ENCODE measurements around the gene PLPPR4. TPM values are rescaled to one million over a fixed set of nuclear protein-coding genes. Genes with fewer than 3 reads are reported as not detected.

Gene PLPPR4
- total and polyA plus RNA-seq, 2 of the 4 experiments (the other 2 are of a cell fraction): 4.5 to 7.0 TPM

DNA sequence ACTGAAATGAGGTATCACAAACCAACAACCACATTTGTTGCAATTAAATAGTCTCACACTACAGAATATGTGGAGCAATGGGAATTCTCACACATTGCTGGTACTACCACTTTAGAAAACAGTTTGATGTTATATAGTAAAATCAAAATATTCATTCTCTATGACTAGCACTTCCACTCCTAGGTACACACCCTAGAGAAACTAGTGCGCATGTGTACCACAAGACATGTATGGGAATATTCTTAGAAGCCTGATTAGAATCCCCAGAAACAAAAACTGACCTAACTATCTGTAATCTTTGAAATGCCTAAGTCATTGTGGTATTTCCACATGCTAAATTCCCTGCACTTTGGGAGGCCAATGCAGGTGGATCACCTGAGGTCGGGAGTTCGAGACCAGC is 18.1 kb upstream of the PLPPR4 start:
- H3K4me1 ChIP-seq (ENCODE audit: control insufficient read depth, insufficient read depth, low read length): no peaks in the 10 kb centered on the region
- no peak overlapping the region for H2BK5ac ChIP-seq (ENCODE audit: low read depth, low read length, poor library complexity, severe bottlenecking)
- no peak overlapping the region for H4K8ac ChIP-seq (ENCODE audit: low read depth in 2 of 2, low read length in 2 of 2)
- no peak overlapping the region for H3K14ac ChIP-seq (replicated peaks; ENCODE audit: low read depth, low read length)
- no peaks in the 10 kb centered on the region for H3K9me1 ChIP-seq (ENCODE audit: insufficient read depth, low read length)
- no peak overlapping the region for H2BK15ac ChIP-seq (ENCODE audit: low read depth, low read length)
- DNase-seq: no peak
- no peaks in the 10 kb centered on the region for H3K9me3 ChIP-seq (ENCODE audit: control insufficient read depth, insufficient read depth, low read length)
- no peak overlapping the region for H3K9ac ChIP-seq (ENCODE audit: low read depth, low read length)
- no peak overlapping the region for H3K23ac ChIP-seq (ENCODE audit: low read depth, low read length)
- no peak overlapping the region for H2BK20ac ChIP-seq (ENCODE audit: low read depth, low read length)
- H3K18ac ChIP-seq (ENCODE audit: low read depth, low read length): no peak overlapping the region
- H4K5ac ChIP-seq (ENCODE audit: low read depth, low read length): no peak overlapping the region
- H4K20me1 ChIP-seq (ENCODE audit: insufficient read depth, low read length): no peaks in the 10 kb centered on the region
- no CpG with 5 or more reads among the region's 3 CpGs for WGBS, 2 experiments (ENCODE audit: extremely low coverage in 2 of 2, insufficient read length in 1 of 2)
- H2AK9ac ChIP-seq (replicated peaks; ENCODE audit: low read depth, low read length, poor library complexity): no peak overlapping the region
- H3K4ac ChIP-seq (ENCODE audit: low read depth, low read length): no peak overlapping the region
- no peak overlapping the region for H3K56ac ChIP-seq (ENCODE audit: extremely low read depth, insufficient read depth, low read length)
- dilution Hi-C loops (cut with HindIII; ENCODE audit: low sequenced_read_pairs, unreplicated experiment): no loop called here
- H2BK120ac ChIP-seq (ENCODE audit: low read depth, low read length): no peak overlapping the region
- no peaks in the 10 kb centered on the region for H3K27me3 ChIP-seq (ENCODE audit: control insufficient read depth, insufficient read depth, low read length)
- H3K79me1 ChIP-seq (ENCODE audit: low read depth in 1 of 2, low read length in 2 of 2): no peaks in the 10 kb centered on the region
- H2AFZ ChIP-seq (replicated peaks; ENCODE audit: low read length, poor library complexity): no peak overlapping the region
- no peak overlapping the region for H4K91ac ChIP-seq (ENCODE audit: insufficient read depth, low read depth, low read length)
- no peak overlapping the region for H3K27ac ChIP-seq (ENCODE audit: insufficient read depth, low read length)
- POLR2A ChIA-PET (ENCODE audit: unreplicated experiment): no interaction called here
- ATAC-seq (ENCODE audit: low read depth): no peak
- in situ Hi-C loops (cut with MboI; ENCODE audit: low sequenced_read_pairs): no loop called here
- BruUV-seq (replicated peaks): no TSS peak
- H3K36me3 ChIP-seq (ENCODE audit: control insufficient read depth, insufficient read depth, low read length): no peaks in the 10 kb centered on the region
- TF ChIP-seq SMC3 (IDR thresholded peaks at IDR 0.05; ENCODE audit: low read depth, low read length) (no peak), MAFK (IDR thresholded peaks at IDR 0.05; ENCODE audit: low read depth, low read length) (no peak), NFE2L2 (IDR thresholded peaks at IDR 0.05; ENCODE audit: low read depth, low read length) (no peak), MXI1 (IDR thresholded peaks at IDR 0.05; ENCODE audit: borderline replicate concordance, low read depth, low read length) (no peak)
- no peak overlapping the region for H3K4me3 ChIP-seq (ENCODE audit: insufficient read depth, low read depth, low read length)
- no peak overlapping the region for H2AK5ac ChIP-seq (ENCODE audit: low read depth, low read length)
- intact Hi-C loops (cut with micrococcal nuclease): no loop called here
- H3K4me2 ChIP-seq (ENCODE audit: low read depth, low read length): no peak overlapping the region
- CTCF ChIA-PET: no interaction called here

Measured in IMR-90 (cell line).